H1 (cell line): ENCODE measurements around the gene SLC39A13. TPM values are rescaled to one million over a fixed set of nuclear protein-coding genes. Genes with fewer than 3 reads are reported as not detected.

Source experiments
- CTCF ChIA-PET: fragments of 300-600 bp; sonication (Branson Sonifier 250); formaldehyde crosslinking; loops from one replicate; lab custom pipeline; 2021; ENCODE audit not compliant: partially characterized antibody; lab: Charles Lee
- POLR2A ChIA-PET: fragments of 300-600 bp; sonication (Branson Sonifier 250); formaldehyde crosslinking; loops from one replicate; lab custom pipeline; 2021; ENCODE audit warnings: inconsistent platforms; ENCODE audit not compliant: partially characterized antibody; lab: Charles Lee
- DNase-seq, 2 experiments: peaks; one replicate each; pipeline versions ENCODE4 v3.0.0 to v3.0.0-alpha.2; 2010 to 2022; ENCODE audit warnings: low spot score in 2 of 2, low read depth in 1 of 2, mixed read lengths in 1 of 2
- FAIRE-seq: peaks from 2 replicates; lab custom pipeline; 2011; peaks lifted over from hg19 to GRCh38; lab: Jason Lieb, UNC
- H2AFZ ChIP-seq: 2 replicates; pipeline ENCODE4 v1.8.1; 2012; ENCODE audit warnings: low read length, inconsistent platforms
- H2AK5ac ChIP-seq: 2 replicates; pipeline ENCODE4 v1.6.1; 2013; ENCODE audit warnings: low read depth, low read length
- H2BK120ac ChIP-seq: replicated peaks from 2 replicates; pipeline ENCODE3; 2013; ENCODE audit warnings: low read depth, low read length, inconsistent platforms
- H2BK12ac ChIP-seq: 2 replicates; pipeline ENCODE4 v1.6.1; 2013; ENCODE audit warnings: low read depth, low read length
- H2BK15ac ChIP-seq: 2 replicates; pipeline ENCODE4 v1.6.1; 2013; ENCODE audit warnings: low read length
- H2BK20ac ChIP-seq: 2 replicates; pipeline ENCODE4 v1.6.1; 2013; ENCODE audit warnings: low read length
- H2BK5ac ChIP-seq: 2 replicates; pipeline ENCODE4 v1.6.1; 2013; ENCODE audit warnings: low read depth, low read length
- H3K14ac ChIP-seq: 2 replicates; pipeline ENCODE4 v1.6.1; 2013; ENCODE audit warnings: inconsistent platforms; ENCODE audit not compliant: insufficient read length
- H3K18ac ChIP-seq: 2 replicates; pipeline ENCODE4 v1.6.1; 2013; ENCODE audit warnings: low read length; ENCODE audit errors: extremely low read depth
- H3K23ac ChIP-seq: 2 replicates; pipeline ENCODE4 v1.6.1; 2013; ENCODE audit warnings: inconsistent platforms; ENCODE audit not compliant: insufficient read length
- H3K23me2 ChIP-seq: 2 replicates; pipeline ENCODE4 v1.6.1; 2013; ENCODE audit warnings: low read depth, low read length
- H3K27ac ChIP-seq: 2 replicates; pipeline ENCODE4 v1.6.1; 2011; ENCODE audit warnings: low read depth, low read length, inconsistent platforms
- H3K27me3 ChIP-seq, 4 experiments: replicated peaks in 1 of 4; 1 replicate in 1 of 4; 2 replicates in 3 of 4; pipeline versions ENCODE4 v1.6.1 to v1.8.1; 2011 to 2013; ENCODE audit warnings: low read length in 3 of 4, mild to moderate bottlenecking in 3 of 4, inconsistent platforms in 2 of 4, mixed read lengths in 2 of 4, moderate library complexity in 1 of 4; ENCODE audit not compliant: control insufficient read depth in 3 of 4, insufficient read depth in 3 of 4; ENCODE audit errors: extremely low read depth in 1 of 4
- H3K36me3 ChIP-seq, 4 experiments: 2 replicates each; pipeline versions ENCODE4 v1.6.1 to v1.8.1; 2011 to 2013; ENCODE audit warnings: mild to moderate bottlenecking in 4 of 4, low read length in 3 of 4, moderate library complexity in 2 of 4, control low read depth in 1 of 4, inconsistent platforms in 1 of 4; ENCODE audit not compliant: insufficient read depth in 4 of 4, control insufficient read depth in 2 of 4
- H3K4ac ChIP-seq: replicated peaks from 2 replicates; pipeline ENCODE3; 2013; ENCODE audit warnings: low read length, low read depth, mixed read lengths, inconsistent platforms; ENCODE audit not compliant: insufficient read length
- H3K4me1 ChIP-seq, 4 experiments: replicated peaks in 1 of 4; 1 replicate in 1 of 4; 2 replicates in 3 of 4; pipeline versions ENCODE4 v1.6.1 to v1.8.1; 2011 to 2013; ENCODE audit warnings: low read length in 3 of 4, inconsistent platforms in 2 of 4, mixed read lengths in 1 of 4; ENCODE audit not compliant: insufficient read depth in 4 of 4, control insufficient read depth in 3 of 4
- H3K4me2 ChIP-seq, 2 experiments: 2 replicates each; pipeline versions ENCODE4 v1.6.1 to v1.8.1; 2011 to 2013; ENCODE audit warnings: low read depth in 2 of 2, low read length in 2 of 2, control low read depth in 1 of 2, inconsistent platforms in 1 of 2, mild to moderate bottlenecking in 1 of 2; ENCODE audit not compliant: insufficient read depth in 1 of 2
- H3K4me3 ChIP-seq, 4 experiments: fragments of 200-600, 300-600 bp in 1 of 4; sonication (generic), shearing (Covaris generic), sonication (Bioruptor Twin) in 1 of 4; 2 replicates each; pipeline versions ENCODE4 v1.5.1 to v1.8.1; 2011 to 2016; ENCODE audit warnings: low read length in 4 of 4, low read depth in 3 of 4, control low read depth in 2 of 4, inconsistent platforms in 2 of 4, mild to moderate bottlenecking in 2 of 4, mixed read lengths in 1 of 4, moderate library complexity in 1 of 4; ENCODE audit not compliant: insufficient read depth in 2 of 4; ENCODE audit errors: extremely low read depth in 1 of 4
- H3K56ac ChIP-seq: replicated peaks from 2 replicates; pipeline ENCODE3; 2013; ENCODE audit warnings: low read depth, mild to moderate bottlenecking, mixed read lengths, low read length, inconsistent platforms; ENCODE audit not compliant: insufficient read length
- H3K79me1 ChIP-seq: 2 replicates; pipeline ENCODE4 v1.6.1; 2013; ENCODE audit warnings: low read depth, low read length, control low read depth
- H3K79me2 ChIP-seq, 2 experiments: 2 replicates each; pipeline versions ENCODE4 v1.6.1 to v1.8.1; 2012 to 2013; ENCODE audit warnings: low read length in 2 of 2, mild to moderate bottlenecking in 2 of 2, inconsistent platforms in 1 of 2; ENCODE audit not compliant: insufficient read depth in 2 of 2, control insufficient read depth in 1 of 2
- H3K9ac ChIP-seq, 4 experiments: replicated peaks in 1 of 4; 1 replicate in 1 of 4; 2 replicates in 3 of 4; pipeline versions ENCODE4 v1.6.1 to v1.8.1; 2011 to 2013; ENCODE audit warnings: low read depth in 3 of 4, low read length in 3 of 4, control low read depth in 2 of 4, mild to moderate bottlenecking in 2 of 4, moderate library complexity in 2 of 4, inconsistent platforms in 1 of 4; ENCODE audit errors: extremely low read depth in 1 of 4
- H3K9me3 ChIP-seq, 2 experiments: 2 replicates each; pipeline versions ENCODE4 v1.6.1 to v1.8.1; 2012 to 2013; ENCODE audit warnings: mild to moderate bottlenecking in 2 of 2, moderate library complexity in 2 of 2, control low read depth in 1 of 2, inconsistent platforms in 1 of 2, low read depth in 1 of 2, low read length in 1 of 2, mixed read lengths in 1 of 2; ENCODE audit not compliant: insufficient read depth in 2 of 2
- H4K20me1 ChIP-seq, 2 experiments: replicated peaks in 1 of 2; 2 replicates each; pipeline versions ENCODE3 to v1.8.1; 2011 to 2013; ENCODE audit warnings: inconsistent platforms in 2 of 2, low read length in 2 of 2, mild to moderate bottlenecking in 1 of 2; ENCODE audit not compliant: insufficient read depth in 2 of 2, control insufficient read depth in 1 of 2
- H4K5ac ChIP-seq: 2 replicates; pipeline ENCODE4 v1.6.1; 2013; ENCODE audit warnings: low read length, low read depth, mixed read lengths, inconsistent platforms; ENCODE audit not compliant: insufficient read length
- H4K8ac ChIP-seq: 2 replicates; pipeline ENCODE4 v1.8.0; 2013; ENCODE audit warnings: mild to moderate bottlenecking, moderate library complexity, low read length, inconsistent platforms; ENCODE audit not compliant: insufficient read depth; ENCODE audit errors: extremely low read depth
- H4K91ac ChIP-seq: replicated peaks from 2 replicates; pipeline ENCODE3; 2013; ENCODE audit warnings: low read length, mixed read lengths, inconsistent platforms; ENCODE audit not compliant: insufficient read length
- EP300 ChIP-seq, 2 experiments: IDR thresholded peaks; 1 replicate in 1 of 2; 2 replicates in 1 of 2; pipeline ENCODE4 v1.6.1; 2011 to 2012; ENCODE audit warnings: low read depth in 2 of 2, low read length in 2 of 2, mild to moderate bottlenecking in 2 of 2, borderline replicate concordance in 1 of 2, inconsistent platforms in 1 of 2, moderate library complexity in 1 of 2
- JUND ChIP-seq: IDR thresholded peaks from 2 replicates; pipeline ENCODE4 v1.6.1; 2011; ENCODE audit warnings: mild to moderate bottlenecking, improper control_type of control experiment, low read length
- KDM4A ChIP-seq: IDR thresholded peaks from one replicate; pipeline ENCODE4 v1.7.1; 2012; ENCODE audit warnings: low read depth, mild to moderate bottlenecking, moderate library complexity, low read length, inconsistent platforms; ENCODE audit not compliant: severe bottlenecking
- POLR2AphosphoS5 ChIP-seq: IDR thresholded peaks from 2 replicates; pipeline ENCODE4 v1.6.1; 2011; ENCODE audit warnings: low read depth, low read length
- SAP30 ChIP-seq: fragments of 300-600 bp; sonication (generic); IDR thresholded peaks from 2 replicates; pipeline ENCODE4 v1.7.1; 2012; ENCODE audit warnings: low read length, moderate library complexity, mild to moderate bottlenecking, inconsistent platforms; ENCODE audit not compliant: insufficient read depth, insufficient replicate concordance
- SP2 ChIP-seq: IDR thresholded peaks from 2 replicates; pipeline ENCODE4 v1.6.1; 2012; ENCODE audit warnings: mild to moderate bottlenecking, low read length, inconsistent platforms
- SP4 ChIP-seq: IDR thresholded peaks from 2 replicates; pipeline ENCODE4 v1.6.1; 2012; ENCODE audit warnings: low read length, inconsistent platforms
- TAF1 ChIP-seq: IDR thresholded peaks from 2 replicates; pipeline ENCODE4 v1.6.1; 2011; ENCODE audit warnings: mild to moderate bottlenecking, low read depth, low read length
- WGBS, 2 experiments: shearing (Covaris generic) in 1 of 2; methylation state at CpG; one replicate each; pipeline versions ENCODE4 v1.1.6 to v1.1.7; 2013 to 2015; ENCODE audit warnings: low lambda C conversion rate in 2 of 2, mixed read lengths in 2 of 2, inconsistent platforms in 1 of 2, low coverage in 1 of 2, missing lambda C conversion rate in 1 of 2; ENCODE audit not compliant: insufficient replicate concordance in 2 of 2, insufficient coverage in 1 of 2, insufficient read length in 1 of 2; ENCODE audit errors: extremely low coverage in 1 of 2, missing lambda C conversion rate in 1 of 2; 5-methylcytosine and 5-hydroxymethylcytosine counted together
- polyA plus RNA-seq, 7 experiments: library from polyadenylated mRNA; depleted of rRNA in 3 of 7; stranded (reverse) in 5 of 7; unstranded in 2 of 7; fragments of >200 nt in 5 of 7; fragments of 200-250 nt in 2 of 7; gene quantifications; 1 replicate in 5 of 7; 2 replicates in 1 of 7; 4 replicates in 1 of 7; pipeline versions ENCODE4 v1.2.1 to v1.2.3, GENCODE V29; 2011 to 2013; ENCODE audit warnings: missing spikeins in 2 of 7, mixed read lengths in 2 of 7
- total RNA-seq: library from RNA; stranded (reverse); fragmentation: NEBNext Ultra II Directional; extraction: Animal tissue kit (Norgen Biotek cat#: 25700); gene quantifications from 2 replicates; pipeline ENCODE4 v1.2.1, GENCODE V29; 2021

SLC39A13 gene
- total and polyA plus RNA-seq, 2 of the 8 experiments (the other 6 are each of a cell fraction or from before 2014, with no cell fraction given): 23.2 to 30.0 TPM

GRCh38 chr11:47378010-47378835 is 30.2 kb upstream of the SLC39A13 start, which contains the start of gene SPI1:
SPI1 (minus strand) TSS chr11:47378547; CDS start chr11:47378353, 194 bp downstream.
- Histone ChIP-seq H3K56ac (no peak within 1 kb of the TSS), H3K79me2 (no peaks in the 10 kb centered on the region), H3K23me2 (peaks cover 9% of the 10 kb centered on the region; the same call in 1 of the 2 replicates), H2BK5ac (no peak within 1 kb of the TSS), H3K23ac (no peak within 1 kb of the TSS), H4K20me1 (peaks cover 0 to 2% of the 10 kb centered on the region in 2 experiments), H4K5ac (no peak within 1 kb of the TSS), H3K9ac (no peak within 1 kb of the TSS; a peak in 2 of 7 replicates), H3K27me3 (no peaks in the 10 kb centered on the region), H2BK20ac (no peak within 1 kb of the TSS), H4K8ac (peak within 1 kb of the TSS; percentile 83), H3K4me2 (no peak within 1 kb of the TSS), H2BK12ac (peak within 1 kb of the TSS; percentile 80; the same call in 1 of the 2 replicates), H3K27ac (no peak within 1 kb of the TSS), H2AK5ac (no peak within 1 kb of the TSS), H3K36me3 (no peaks in the 10 kb centered on the region), H2BK120ac (no peak within 1 kb of the TSS), H3K18ac (no peak within 1 kb of the TSS; the same call in 1 of the 2 replicates), H3K9me3 (no peaks in the 10 kb centered on the region), H3K4me3 (no peak within 1 kb of the TSS), H3K4me1 (peaks cover 0 to 5% (median 2%) of the 10 kb centered on the region in 4 experiments; a peak in 5 of 7 replicates), H3K4ac (no peak within 1 kb of the TSS), H3K79me1 (no peaks in the 10 kb centered on the region), H2BK15ac (peak within 1 kb of the TSS; percentile 81), H4K91ac (peak within 1 kb of the TSS; percentile 54), H2AFZ (peak within 1 kb of the TSS; percentile 54; the same call in 1 of the 2 replicates), H3K14ac (no peak within 1 kb of the TSS)
- ChIA-PET CTCF (interaction anchor here (1.0 to 2.9 kb wide), 4 partner anchors 11 to 55 kb away, joined by 3 to 8 read pairs (median 4); no protein-coding TSS in a partner anchor), POLR2A (interaction anchor here (0.8 to 1.4 kb wide), 3 partner anchors 25 to 40 kb away, joined by 3 to 4 read pairs (median 4); no protein-coding TSS in a partner anchor)
- TF ChIP-seq SP2 (no peak), SAP30 (no peak), JUND (no peak), TAF1 (no peak), KDM4A (no peak), SP4 (no peak), EP300 (IDR thresholded peaks at IDR 0.05; ENCODE audit: borderline replicate concordance in 1 of 2, low read depth in 2 of 2, low read length in 2 of 2) (no peak), POLR2AphosphoS5 (no peak)
- DNase-seq (no peak), FAIRE-seq (no peak)
- 87% methylated on average over 25 of the region's 31 CpGs; no CpG with 5 or more reads in 1 of the 2 experiments for WGBS, 2 experiments
